ENCODE data around the gene GNA14. TPM values are rescaled to one million over a fixed set of nuclear protein-coding genes. Genes with fewer than 3 reads are reported as not detected.

GNA14 gene
- total RNA-seq, 2 donors from 2014 or later, result 0.62 to 8.0 TPM

DNA sequence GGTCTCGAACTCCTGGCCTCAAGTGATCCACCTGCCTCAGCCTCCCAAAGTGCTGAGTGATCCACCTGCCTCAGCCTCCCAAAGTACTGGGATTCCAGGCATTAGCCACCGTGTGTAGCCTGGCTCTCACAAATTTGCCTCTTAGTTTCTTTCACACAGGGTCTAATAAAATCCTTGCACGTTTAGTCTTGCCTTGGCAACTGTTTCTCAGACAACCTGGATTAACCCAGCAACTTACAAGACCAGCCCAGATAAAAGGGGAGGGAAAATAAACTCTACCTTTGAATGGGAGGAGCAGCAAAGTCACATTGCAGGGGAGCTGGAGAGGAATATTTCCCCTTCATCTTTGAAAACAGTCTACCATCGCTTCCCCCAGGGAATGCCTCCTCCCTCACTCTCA lies 29.3 kb upstream of the GNA14 start:
- DNase-seq, result no peak
- Mint-ChIP-seq H3K4me1 (no peaks in the 10 kb centered on the region), H3K4me3 (no peak overlapping the region), H3K36me3 (ENCODE audit: low read depth) (no peaks in the 10 kb centered on the region), H3K9me3 (no peaks in the 10 kb centered on the region), H3K27me3 (ENCODE audit: insufficient read depth) (no peaks in the 10 kb centered on the region), H3K27ac (no peak overlapping the region)
- no peak overlapping the region for H3K4me3 ChIP-seq (ENCODE audit: low read length)
- no peaks in the 10 kb centered on the region for H3K9me3 ChIP-seq (ENCODE audit: control insufficient read depth, low read length)
- no peak overlapping the region for H3K27ac ChIP-seq (ENCODE audit: low read depth, low read length)
- no peak overlapping the region for H3K9ac ChIP-seq (ENCODE audit: extremely low read depth, low read length, poor library complexity, severe bottlenecking)
- H3K36me3 ChIP-seq (ENCODE audit: control insufficient read depth, insufficient read depth, low read length), result no peaks in the 10 kb centered on the region
- no peak for TF ChIP-seq CTCF (conservative IDR thresholded peaks at IDR 0.05)
- H3K27me3 ChIP-seq (ENCODE audit: control insufficient read depth, insufficient read depth, low read length, poor library complexity, severe bottlenecking), result no peaks in the 10 kb centered on the region
- no peaks in the 10 kb centered on the region for H3K4me1 ChIP-seq (ENCODE audit: control insufficient read depth, insufficient read depth, low read length)
- 83 to 93% methylated on average over 2 to 4 of the region's 4 CpGs for WGBS, 2 experiments (ENCODE audit: insufficient coverage in 1 of 2, insufficient read length in 1 of 2)

- no peak for DNase-seq
- H3K4me3 ChIP-seq (ENCODE audit: low read length), result no peak overlapping the region
- TF ChIP-seq CTCF (conservative IDR thresholded peaks at IDR 0.05), result no peak
- no peak overlapping the region for H3K9ac ChIP-seq (ENCODE audit: extremely low read depth, low read length, poor library complexity, severe bottlenecking)
- no peaks in the 10 kb centered on the region for H3K36me3 Mint-ChIP-seq (ENCODE audit: low read depth)
- no peaks in the 10 kb centered on the region for H3K9me3 ChIP-seq (ENCODE audit: control insufficient read depth, low read length)
- H3K4me1 Mint-ChIP-seq, result no peaks in the 10 kb centered on the region
- no peaks in the 10 kb centered on the region for H3K27me3 ChIP-seq (ENCODE audit: control insufficient read depth, insufficient read depth, low read length, poor library complexity, severe bottlenecking)
- H3K27ac Mint-ChIP-seq, result no peak overlapping the region
- H3K4me1 ChIP-seq (ENCODE audit: control insufficient read depth, insufficient read depth, low read length), result no peaks in the 10 kb centered on the region
- WGBS, 2 experiments (ENCODE audit: insufficient coverage in 1 of 2, insufficient read length in 1 of 2), result 91 to 95% methylated on average over 4 to 10 of the region's 10 CpGs
- H3K27me3 Mint-ChIP-seq (ENCODE audit: insufficient read depth), result no peaks in the 10 kb centered on the region
- H3K36me3 ChIP-seq (ENCODE audit: control insufficient read depth, insufficient read depth, low read length), result no peaks in the 10 kb centered on the region
- H3K4me3 Mint-ChIP-seq, result no peak overlapping the region
- no peaks in the 10 kb centered on the region for H3K9me3 Mint-ChIP-seq
- H3K27ac ChIP-seq (ENCODE audit: low read depth, low read length), result no peak overlapping the region
These were observed 26.0 kb upstream of the GNA14 start for GRCh38 chr9:77673941-77674791.

GRCh38 chr9:77672183-77672582 lies 24.1 kb upstream of the GNA14 start:
- 88 to 91% methylated on average over 1 to 4 of the region's 4 CpGs for WGBS, 2 experiments (ENCODE audit: insufficient coverage in 1 of 2, insufficient read length in 1 of 2)
- Histone ChIP-seq H3K9ac (ENCODE audit: extremely low read depth, low read length, poor library complexity, severe bottlenecking) (no peak overlapping the region), H3K9me3 (ENCODE audit: control insufficient read depth, low read length) (no peaks in the 10 kb centered on the region), H3K36me3 (ENCODE audit: control insufficient read depth, insufficient read depth, low read length) (no peaks in the 10 kb centered on the region), H3K27ac (ENCODE audit: low read depth, low read length) (no peak overlapping the region), H3K27me3 (ENCODE audit: control insufficient read depth, insufficient read depth, low read length, poor library complexity, severe bottlenecking) (no peaks in the 10 kb centered on the region), H3K4me3 (ENCODE audit: low read length) (no peak overlapping the region), H3K4me1 (ENCODE audit: control insufficient read depth, insufficient read depth, low read length) (no peaks in the 10 kb centered on the region)
- no peaks in the 10 kb centered on the region for H3K27me3 Mint-ChIP-seq (ENCODE audit: insufficient read depth)
- no peak overlapping the region for H3K27ac Mint-ChIP-seq
- no peak overlapping the region for H3K4me3 Mint-ChIP-seq
- no peak for TF ChIP-seq CTCF (conservative IDR thresholded peaks at IDR 0.05)
- H3K36me3 Mint-ChIP-seq (ENCODE audit: low read depth), result no peaks in the 10 kb centered on the region
- no peak for DNase-seq
- no peaks in the 10 kb centered on the region for H3K4me1 Mint-ChIP-seq
- no peaks in the 10 kb centered on the region for H3K9me3 Mint-ChIP-seq
